CD4-positive, alpha-beta T cell treated with Interferon gamma for 1 hour (primary cell): ENCODE data around the gene STAT6.

Source experiments
- DNase-seq: peaks from one replicate; pipeline ENCODE4 v3.0.0-alpha.2; 2020

Gene STAT6

GRCh38 chr12:57046947-57047890 is 63.9 kb downstream of the STAT6 start:
- peak; percentile 40 for DNase-seq

GRCh38 chr12:57046086-57046791 is 64.9 kb downstream of the STAT6 start:
- no peak for DNase-seq
